Measurements from ENCODE around the gene DNAH10.

The DNAH10 gene

DNA sequence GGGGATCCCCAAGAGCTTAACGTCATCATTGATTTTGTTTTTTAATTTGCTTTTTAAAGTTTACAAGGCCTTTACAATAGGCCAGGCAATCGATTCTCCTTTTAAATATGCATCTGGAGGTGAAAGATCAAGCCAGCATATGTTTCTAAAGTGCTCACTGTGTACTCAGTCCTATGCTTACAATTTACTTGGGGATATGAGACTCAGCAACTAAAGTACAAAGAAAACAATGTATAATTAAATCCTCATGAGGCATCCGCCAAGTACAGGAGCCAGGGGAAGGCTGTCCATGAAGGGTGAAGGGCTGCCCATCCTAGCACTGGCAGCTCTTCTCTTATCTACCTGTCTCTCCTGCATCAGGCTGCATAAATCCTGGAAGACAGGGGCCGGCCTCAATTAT, 198.8 kb downstream of the DNAH10 start:
- Histone ChIP-seq H3K9ac (ENCODE audit: low read length) (no peak overlapping the region), H3K27me3 (ENCODE audit: insufficient read depth, low read length) (no peaks in the 10 kb centered on the region; the same call in 1 of the 2 replicates), H3K36me3 (ENCODE audit: insufficient read depth, low read length) (no peaks in the 10 kb centered on the region), H3K27ac (ENCODE audit: low read depth, low read length, poor library complexity, severe bottlenecking) (no peak overlapping the region), H3K4me2 (ENCODE audit: low read length) (no peak overlapping the region), H3K9me3 (ENCODE audit: low read length) (no peaks in the 10 kb centered on the region), H4K20me1 (ENCODE audit: insufficient read depth, low read length) (0 out of 2 replicates have a peak, but pooled peaks cover 5% of the 10 kb centered on the region), H2AFZ (ENCODE audit: low read length) (no peak overlapping the region), H3F3A (ENCODE audit: insufficient read depth, low read length) (no peaks in the 10 kb centered on the region), H3K9me2 (ENCODE audit: low read depth, low read length) (no peaks in the 10 kb centered on the region), H3K4me3 (ENCODE audit: low read depth, low read length, poor library complexity, severe bottlenecking) (no peak overlapping the region), H3K4me1 (ENCODE audit: insufficient read depth, low read length, severe bottlenecking) (no peaks in the 10 kb centered on the region), H3K79me2 (ENCODE audit: insufficient read depth, low read length) (no peaks in the 10 kb centered on the region)
- TF ChIP-seq, protein P1, sequence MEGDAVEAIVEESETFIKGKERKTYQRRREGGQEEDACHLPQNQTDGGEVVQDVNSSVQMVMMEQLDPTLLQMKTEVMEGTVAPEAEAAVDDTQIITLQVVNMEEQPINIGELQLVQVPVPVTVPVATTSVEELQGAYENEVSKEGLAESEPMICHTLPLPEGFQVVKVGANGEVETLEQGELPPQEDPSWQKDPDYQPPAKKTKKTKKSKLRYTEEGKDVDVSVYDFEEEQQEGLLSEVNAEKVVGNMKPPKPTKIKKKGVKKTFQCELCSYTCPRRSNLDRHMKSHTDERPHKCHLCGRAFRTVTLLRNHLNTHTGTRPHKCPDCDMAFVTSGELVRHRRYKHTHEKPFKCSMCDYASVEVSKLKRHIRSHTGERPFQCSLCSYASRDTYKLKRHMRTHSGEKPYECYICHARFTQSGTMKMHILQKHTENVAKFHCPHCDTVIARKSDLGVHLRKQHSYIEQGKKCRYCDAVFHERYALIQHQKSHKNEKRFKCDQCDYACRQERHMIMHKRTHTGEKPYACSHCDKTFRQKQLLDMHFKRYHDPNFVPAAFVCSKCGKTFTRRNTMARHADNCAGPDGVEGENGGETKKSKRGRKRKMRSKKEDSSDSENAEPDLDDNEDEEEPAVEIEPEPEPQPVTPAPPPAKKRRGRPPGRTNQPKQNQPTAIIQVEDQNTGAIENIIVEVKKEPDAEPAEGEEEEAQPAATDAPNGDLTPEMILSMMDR (IDR thresholded peaks at IDR 0.05; ENCODE audit: low read length): no peak
- no peak for TF ChIP-seq EZH2 (IDR thresholded peaks at IDR 0.05; ENCODE audit: borderline replicate concordance, low read length)

DNA sequence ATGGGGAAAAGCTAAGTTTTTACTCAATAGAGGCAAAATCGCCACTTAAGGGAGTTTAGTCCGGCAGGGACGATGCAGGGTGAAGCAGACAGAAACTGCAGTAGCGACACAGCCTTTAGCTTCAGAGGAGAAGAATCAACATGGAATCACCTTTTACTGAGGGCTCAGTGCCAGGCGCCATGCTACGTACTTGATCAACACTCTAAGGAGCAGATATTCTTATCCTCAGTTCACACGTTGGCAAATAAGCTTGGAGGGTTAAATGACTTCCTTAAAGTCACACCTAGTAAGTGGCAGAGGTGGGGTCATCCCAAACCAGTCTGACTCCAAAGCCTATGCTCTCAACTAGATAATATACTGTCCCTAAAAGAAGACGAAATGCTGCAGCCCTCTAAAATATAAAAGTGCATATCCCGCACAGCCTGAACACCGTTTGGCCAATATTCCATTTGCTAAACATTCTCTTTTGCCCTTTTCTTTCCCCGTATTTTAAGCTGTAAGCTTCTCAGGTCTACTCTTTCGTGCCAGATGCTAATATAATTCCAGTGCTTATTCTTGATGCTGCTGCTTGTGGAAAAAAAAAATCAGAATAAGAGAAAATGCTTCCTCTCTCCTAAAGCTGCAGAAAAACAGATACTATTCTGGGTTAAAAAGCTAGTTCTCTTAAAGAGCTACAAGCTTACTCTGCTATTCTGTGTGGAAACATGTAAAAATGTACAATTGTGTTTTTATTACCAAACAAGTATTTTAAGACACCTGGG, 199.7 kb downstream of the DNAH10 start:
- Histone ChIP-seq H3K9me3 (ENCODE audit: low read length) (no peaks in the 10 kb centered on the region), H3K9me2 (ENCODE audit: low read depth, low read length) (no peaks in the 10 kb centered on the region), H3K9ac (ENCODE audit: low read length) (no peak overlapping the region), H3K4me2 (ENCODE audit: low read length) (no peak overlapping the region), H3K36me3 (ENCODE audit: insufficient read depth, low read length) (no peaks in the 10 kb centered on the region), H3K27me3 (ENCODE audit: insufficient read depth, low read length) (no peaks in the 10 kb centered on the region; the same call in 1 of the 2 replicates), H3K4me3 (ENCODE audit: low read depth, low read length, poor library complexity, severe bottlenecking) (no peak overlapping the region), H3K79me2 (ENCODE audit: insufficient read depth, low read length) (no peaks in the 10 kb centered on the region), H4K20me1 (ENCODE audit: insufficient read depth, low read length) (0 out of 2 replicates have a peak, but pooled peaks cover 5% of the 10 kb centered on the region), H3K4me1 (ENCODE audit: insufficient read depth, low read length, severe bottlenecking) (no peaks in the 10 kb centered on the region), H3K27ac (ENCODE audit: low read depth, low read length, poor library complexity, severe bottlenecking) (no peak overlapping the region), H3F3A (ENCODE audit: insufficient read depth, low read length) (no peaks in the 10 kb centered on the region), H2AFZ (ENCODE audit: low read length) (no peak overlapping the region)
- TF ChIP-seq, protein P1 (IDR thresholded peaks at IDR 0.05; ENCODE audit: low read length): no peak
- TF ChIP-seq EZH2 (IDR thresholded peaks at IDR 0.05; ENCODE audit: borderline replicate concordance, low read length): no peak

DNA sequence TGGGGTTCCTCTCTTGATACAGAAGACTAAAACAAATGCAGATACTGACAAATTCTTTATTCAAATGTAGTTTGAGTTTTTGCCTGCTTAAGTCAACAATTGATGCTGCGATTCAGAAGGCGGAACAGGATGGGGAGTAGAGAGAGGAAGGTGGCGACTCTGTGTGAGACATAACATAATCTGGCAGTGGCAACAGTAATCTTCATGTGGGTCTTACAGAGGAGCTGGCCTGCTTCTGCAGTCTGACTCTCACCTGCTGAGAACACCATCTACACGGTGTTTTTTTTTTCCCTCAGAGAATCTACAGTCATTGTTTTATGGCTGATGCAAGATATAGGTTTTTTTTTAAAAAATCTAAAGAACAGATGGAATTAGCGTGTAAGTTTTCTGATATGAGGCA, 200.4 kb downstream of the DNAH10 start:
- H3K4me2 ChIP-seq (ENCODE audit: low read length): no peak overlapping the region
- H3K79me2 ChIP-seq (ENCODE audit: insufficient read depth, low read length): no peaks in the 10 kb centered on the region
- H3K4me3 ChIP-seq (ENCODE audit: low read depth, low read length, poor library complexity, severe bottlenecking): no peak overlapping the region
- no peaks in the 10 kb centered on the region for H3F3A ChIP-seq (ENCODE audit: insufficient read depth, low read length)
- H3K4me1 ChIP-seq (ENCODE audit: insufficient read depth, low read length, severe bottlenecking): no peaks in the 10 kb centered on the region
- H4K20me1 ChIP-seq (ENCODE audit: insufficient read depth, low read length): 0 out of 2 replicates have a peak, but pooled peaks cover 5% of the 10 kb centered on the region
- no peaks in the 10 kb centered on the region for H3K9me3 ChIP-seq (ENCODE audit: low read length)
- H3K27ac ChIP-seq (ENCODE audit: low read depth, low read length, poor library complexity, severe bottlenecking): no peak overlapping the region
- H2AFZ ChIP-seq (ENCODE audit: low read length): no peak overlapping the region
- H3K9me2 ChIP-seq (ENCODE audit: low read depth, low read length): no peaks in the 10 kb centered on the region
- H3K36me3 ChIP-seq (ENCODE audit: insufficient read depth, low read length): no peaks in the 10 kb centered on the region
- no peak overlapping the region for H3K9ac ChIP-seq (ENCODE audit: low read length)
- H3K27me3 ChIP-seq (ENCODE audit: insufficient read depth, low read length): no peaks in the 10 kb centered on the region; the same call in 1 of the 2 replicates
- no peak for TF ChIP-seq EZH2 (IDR thresholded peaks at IDR 0.05; ENCODE audit: borderline replicate concordance, low read length)
- TF ChIP-seq, protein P1 (IDR thresholded peaks at IDR 0.05; ENCODE audit: low read length): no peak
